NCI-H146 treated with DMSO at 0.1 percent for 48 hours (cell line): Measurements from ENCODE around the gene CIAPIN1.
"Not testable (repeated sequence)": the region's sequence is repeated elsewhere in the genome, so short reads cannot be mapped to it uniquely, and the experiment has no call there.

Source experiments
- DNase-seq: peaks from one replicate; lab custom pipeline; 2025; ENCODE audit not compliant: unreplicated experiment; lab: John Stamatoyannopoulos, UW

The CIAPIN1 gene

GRCh38 chr16:57407521-57408353, 39.4 kb downstream of the CIAPIN1 start:
- DNase-seq = no peak

GRCh38 chr16:57406881-57407280, 40.3 kb downstream of the CIAPIN1 start:
- no peak for DNase-seq

- DNase-seq = no peak
These were observed 42.1 kb downstream of the CIAPIN1 start for GRCh38 chr16:57405097-57405496.

- no peak for DNase-seq
These were observed 43.0 kb downstream of the CIAPIN1 start, which contains the start of gene CCL17 for GRCh38 chr16:57403965-57404817. Gene CCL17, plus strand, starts transcription at chr16:57404767. Its CDS starts 9,166 bp downstream, at chr16:57413933.

- no peak for DNase-seq
These were observed 45.1 kb downstream of the CIAPIN1 start for GRCh38 chr16:57401943-57402640.

GRCh38 chr16:57397493-57397892, 49.7 kb downstream of the CIAPIN1 start:
- not testable (repeated sequence) for DNase-seq

- DNase-seq = no peak
These were observed 50.4 kb downstream of the CIAPIN1 start for GRCh38 chr16:57396786-57397185.

GRCh38 chr16:57395026-57395425, 52.2 kb downstream of the CIAPIN1 start:
- DNase-seq = no peak

GRCh38 chr16:57394444-57394843, 52.7 kb downstream of the CIAPIN1 start:
- DNase-seq = no peak

GRCh38 chr16:57392694-57393093, 54.5 kb downstream of the CIAPIN1 start:
- DNase-seq = no peak

GRCh38 chr16:57391708-57392107, 55.5 kb downstream of the CIAPIN1 start:
- DNase-seq = no peak

GRCh38 chr16:57391300-57391699, 55.9 kb downstream of the CIAPIN1 start:
- no peak for DNase-seq

GRCh38 chr16:57390636-57391295, 56.4 kb downstream of the CIAPIN1 start:
- DNase-seq = no peak

- DNase-seq = no peak
These were observed 58.1 kb downstream of the CIAPIN1 start for GRCh38 chr16:57389087-57389468.

- DNase-seq = no peak
These were observed 58.7 kb downstream of the CIAPIN1 start for GRCh38 chr16:57388359-57389086.

GRCh38 chr16:57387598-57388354, 59.4 kb downstream of the CIAPIN1 start:
- DNase-seq = no peak

GRCh38 chr16:57386381-57386951, 60.7 kb downstream of the CIAPIN1 start:
- DNase-seq = no peak

- no peak for DNase-seq
These were observed 62.1 kb downstream of the CIAPIN1 start for GRCh38 chr16:57385083-57385482.
